NCI-H748 treated with DMSO at 0.1 percent for 48 hours (cell line): ENCODE data around the gene FCRL5.
"Not testable (repeated sequence)": the region's sequence is repeated elsewhere in the genome, so short reads cannot be mapped to it uniquely, and the experiment has no call there.

Experiments used
- DNase-seq: peaks from one replicate; lab custom pipeline; 2025; lab: John Stamatoyannopoulos, UW

FCRL5 gene

GRCh38 chr1:157487504-157487903 lies 64.8 kb downstream of the FCRL5 start:
- DNase-seq: no peak

DNA sequence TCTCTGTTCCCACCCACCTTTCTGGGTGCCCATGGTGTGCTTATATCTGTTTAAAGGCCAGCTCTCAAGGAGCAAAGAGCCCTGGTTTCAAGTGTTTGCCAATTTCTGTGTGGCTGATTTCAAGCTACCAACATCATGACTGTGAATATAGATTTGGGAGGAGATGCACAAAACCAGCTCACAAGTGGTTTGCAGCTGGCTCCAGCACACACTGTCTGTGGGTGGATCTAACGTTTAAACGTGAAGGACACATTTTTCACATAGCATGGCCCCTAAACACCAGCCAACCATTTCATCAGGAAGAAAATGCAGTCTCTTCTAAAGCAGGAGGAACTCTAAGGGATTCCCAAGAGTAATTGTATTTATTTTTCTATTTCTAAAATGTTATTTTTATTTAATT lies 65.2 kb downstream of the FCRL5 start:
- DNase-seq: no peak

- DNase-seq: not testable (repeated sequence)
Observed at GRCh38 chr1:157486400-157486799, 65.9 kb downstream of the FCRL5 start.

DNA sequence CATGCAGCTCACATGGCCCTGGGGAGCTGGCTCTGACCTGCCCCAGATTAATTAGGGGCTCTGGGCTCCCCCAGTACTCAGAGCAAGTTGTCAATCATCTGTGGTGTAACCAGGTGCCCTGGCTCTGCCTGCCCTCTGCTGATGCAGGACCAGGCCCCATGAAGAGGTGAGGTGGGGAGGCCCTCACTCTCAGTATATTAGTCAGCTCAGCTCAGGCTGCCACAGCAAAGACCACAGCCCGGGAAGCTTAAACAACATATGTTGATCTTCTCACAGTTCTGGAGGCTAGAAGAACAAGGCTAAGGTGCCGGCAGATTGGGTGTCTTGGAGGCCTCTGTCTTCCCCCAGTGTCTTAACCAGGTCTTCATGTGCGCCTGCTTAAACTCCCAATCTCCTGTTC lies 66.5 kb downstream of the FCRL5 start:
- no peak for DNase-seq

DNA sequence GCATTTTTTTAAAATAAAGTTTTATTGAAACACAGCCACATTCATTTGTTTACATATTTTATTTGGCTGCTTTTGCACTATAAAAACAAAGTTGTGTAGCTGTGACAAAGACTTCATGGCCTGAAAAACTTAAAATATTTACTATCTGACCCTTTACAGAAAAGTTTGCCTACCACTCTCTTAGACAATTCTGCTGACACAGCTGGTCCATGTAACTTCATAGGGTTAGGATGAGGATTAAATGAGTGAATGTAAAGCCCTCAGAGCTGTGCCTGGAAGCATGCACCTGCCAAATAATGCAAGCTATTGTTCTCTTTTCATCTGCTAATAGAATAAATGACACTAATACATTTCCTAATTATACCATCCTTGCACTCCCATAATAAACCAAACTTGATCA lies 67.7 kb downstream of the FCRL5 start:
- DNase-seq: no peak

- DNase-seq: no peak
Observed at GRCh38 chr1:157483635-157484034, 68.7 kb downstream of the FCRL5 start.

- DNase-seq: no peak
Observed at GRCh38 chr1:157482717-157483116, 69.6 kb downstream of the FCRL5 start.

DNA sequence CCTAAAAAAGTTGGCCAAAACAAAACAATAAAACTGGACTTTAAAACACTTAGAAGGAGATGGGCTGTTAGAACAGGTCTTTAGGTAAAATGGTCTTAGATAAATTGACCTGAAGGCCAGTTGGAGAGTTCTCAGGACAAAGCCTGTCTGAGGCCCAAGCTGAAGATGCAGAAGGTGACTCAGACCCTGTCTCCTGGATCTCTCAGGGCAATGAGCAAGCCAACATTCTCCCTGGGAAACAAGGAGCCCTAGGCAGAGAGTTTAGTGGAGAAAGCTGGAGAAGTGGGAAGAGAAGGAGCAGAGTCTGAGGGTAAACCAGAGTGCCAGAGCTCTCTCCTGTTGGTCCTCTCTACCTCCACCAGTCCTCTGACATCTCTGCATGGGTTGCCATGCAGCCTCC lies 70.1 kb downstream of the FCRL5 start:
- no peak for DNase-seq

DNA sequence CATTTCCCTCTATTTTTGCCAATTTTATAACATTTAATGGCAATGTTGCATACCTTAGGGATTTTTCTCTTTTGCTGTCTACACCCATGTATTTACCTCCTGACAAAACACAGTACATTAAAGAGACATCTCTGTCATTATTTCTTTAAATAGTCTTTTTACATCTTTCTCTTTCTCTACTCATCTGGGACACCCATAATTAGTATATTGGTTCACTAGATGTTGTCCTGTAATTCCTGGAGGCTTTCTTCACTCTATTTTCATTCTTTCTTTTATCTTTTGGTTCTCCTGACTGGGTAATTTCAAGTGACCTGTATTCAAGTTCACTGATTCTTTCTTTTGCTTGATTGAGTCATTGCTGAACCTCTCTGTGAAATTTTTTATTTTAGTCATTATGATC lies 74.3 kb downstream of the FCRL5 start:
- DNase-seq: no peak

DNA sequence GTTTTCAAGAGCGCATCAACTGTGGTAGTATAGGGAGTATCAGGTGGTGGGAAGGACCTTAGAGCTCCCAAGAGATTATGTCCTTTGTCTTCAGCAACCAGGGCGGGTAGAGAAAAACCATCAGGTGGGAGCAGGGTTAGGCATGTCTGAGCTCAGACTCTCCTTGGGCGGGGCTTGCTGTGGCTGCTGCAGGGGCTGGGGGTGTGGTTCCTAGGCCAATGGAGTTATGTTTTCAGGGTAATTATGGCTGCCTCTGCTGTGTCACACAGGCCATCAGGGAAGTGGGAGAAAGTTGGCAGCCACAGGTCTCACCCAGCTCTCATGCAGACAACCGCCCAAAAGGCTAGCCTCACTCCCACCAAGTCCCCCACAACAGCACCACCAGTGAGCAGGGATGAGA lies 74.9 kb downstream of the FCRL5 start:
- no peak for DNase-seq

- DNase-seq: no peak
Observed at GRCh38 chr1:157472959-157473358, 79.4 kb downstream of the FCRL5 start.

DNA sequence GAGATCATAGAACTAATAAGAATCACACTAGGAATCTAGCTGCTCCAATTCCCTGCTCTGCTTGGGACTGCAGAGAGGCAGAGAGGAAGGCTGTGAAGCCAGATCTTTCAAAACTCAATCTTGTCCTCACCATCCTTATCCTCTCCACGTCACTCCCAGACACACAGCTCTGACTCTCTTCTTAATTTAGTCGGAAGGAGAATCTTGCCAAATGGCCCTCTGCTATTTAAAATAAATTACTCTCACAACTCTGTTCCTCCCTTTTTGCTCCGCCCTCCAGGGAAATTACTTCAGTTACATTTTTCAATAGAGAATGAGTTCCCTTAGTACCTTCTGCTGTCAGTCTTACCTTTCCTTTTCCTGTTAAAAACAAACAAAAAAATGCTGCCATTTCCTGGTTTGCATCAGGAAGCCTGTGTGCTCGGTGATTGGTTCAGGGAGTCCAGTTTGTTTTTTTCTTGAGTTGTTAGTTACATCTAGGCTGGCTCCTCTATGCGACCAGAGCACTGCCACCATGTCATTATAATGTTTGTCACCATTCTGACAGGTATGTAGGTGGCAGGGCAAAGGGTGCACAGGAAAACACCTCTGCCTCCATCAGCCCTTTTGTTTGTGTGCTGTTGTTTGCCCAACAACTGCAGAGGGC lies 80.1 kb downstream of the FCRL5 start:
- DNase-seq: no peak

DNA sequence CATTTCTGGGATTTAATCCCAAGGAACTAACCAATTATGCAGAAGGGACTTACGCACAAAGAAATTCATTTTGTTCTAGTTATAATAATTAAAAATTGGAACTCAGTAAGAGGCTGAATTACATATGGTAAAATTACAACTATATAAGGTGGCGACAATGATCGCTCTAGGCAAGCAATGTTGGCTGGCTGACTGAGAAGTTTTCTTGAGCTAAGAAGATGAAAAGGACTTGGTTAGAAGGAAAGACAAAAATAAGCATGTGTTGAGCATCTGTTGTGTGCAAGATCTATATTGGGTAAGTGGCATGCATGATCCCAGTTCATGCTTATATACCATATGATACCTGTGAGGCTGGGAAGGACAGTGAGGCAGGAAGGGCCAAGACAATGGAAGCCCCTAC lies 80.8 kb downstream of the FCRL5 start:
- no peak for DNase-seq

DNA sequence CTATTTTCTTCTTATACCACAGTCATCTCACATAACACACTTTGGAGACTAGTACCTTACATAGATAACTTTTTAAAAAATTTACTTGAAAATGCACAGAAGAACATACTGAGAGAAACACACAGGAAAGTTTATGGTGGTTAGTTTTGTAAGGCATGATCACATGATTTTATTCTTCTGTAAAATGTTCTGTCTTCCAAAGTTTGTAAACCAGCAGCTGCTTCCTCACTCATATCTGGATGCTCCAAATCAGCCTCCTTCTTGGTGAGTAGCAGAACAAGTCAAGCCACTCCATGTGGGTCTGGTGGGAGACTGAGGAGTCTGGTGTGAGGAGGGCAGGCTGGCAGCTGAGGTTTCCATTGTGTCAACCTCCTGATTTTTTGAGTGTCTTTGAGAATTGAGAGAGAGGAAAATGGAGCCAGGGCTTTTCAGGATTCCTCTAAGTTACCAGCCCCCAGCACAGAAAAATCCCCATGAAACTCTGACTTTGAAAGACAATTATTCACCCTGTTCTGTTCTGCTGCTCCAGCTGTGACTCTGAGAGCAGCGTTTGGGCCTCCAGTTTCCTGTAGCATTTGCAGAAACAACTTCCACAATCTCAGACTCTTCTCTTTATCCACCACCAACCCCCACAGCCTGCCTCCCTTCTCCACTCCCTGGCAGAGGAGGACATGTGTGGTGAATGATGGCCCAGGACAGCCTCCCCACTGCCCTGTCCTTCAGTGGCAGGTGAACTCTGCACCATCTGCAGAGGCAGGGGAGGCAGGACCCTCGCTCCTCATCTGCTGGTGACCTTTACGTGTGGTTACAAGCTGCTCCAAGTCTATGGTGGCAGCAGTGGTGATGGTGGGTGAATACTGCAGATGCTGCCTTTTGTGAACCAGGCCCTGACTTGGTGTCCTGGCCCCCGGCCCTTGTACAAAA lies 82.3 kb downstream of the FCRL5 start:
- DNase-seq: no peak

DNA sequence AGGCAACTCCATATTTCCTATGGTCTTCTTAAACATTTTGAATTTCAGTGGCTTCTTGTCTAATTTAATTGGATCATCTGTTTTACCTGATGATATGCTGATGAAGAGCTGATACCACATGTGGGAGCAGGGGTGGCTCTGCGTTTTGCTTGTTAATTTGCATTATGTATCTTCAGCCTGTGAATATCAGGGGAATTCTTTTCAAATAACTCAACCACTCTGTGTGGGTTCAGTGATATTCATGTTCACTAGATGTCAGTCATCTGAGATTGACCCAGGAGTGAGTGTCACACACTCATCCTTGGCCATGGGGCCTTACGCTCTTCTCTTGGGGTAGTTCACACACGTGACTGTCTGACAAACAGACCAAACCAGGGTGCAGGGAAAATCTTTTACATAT lies 83.0 kb downstream of the FCRL5 start:
- DNase-seq: no peak

DNA sequence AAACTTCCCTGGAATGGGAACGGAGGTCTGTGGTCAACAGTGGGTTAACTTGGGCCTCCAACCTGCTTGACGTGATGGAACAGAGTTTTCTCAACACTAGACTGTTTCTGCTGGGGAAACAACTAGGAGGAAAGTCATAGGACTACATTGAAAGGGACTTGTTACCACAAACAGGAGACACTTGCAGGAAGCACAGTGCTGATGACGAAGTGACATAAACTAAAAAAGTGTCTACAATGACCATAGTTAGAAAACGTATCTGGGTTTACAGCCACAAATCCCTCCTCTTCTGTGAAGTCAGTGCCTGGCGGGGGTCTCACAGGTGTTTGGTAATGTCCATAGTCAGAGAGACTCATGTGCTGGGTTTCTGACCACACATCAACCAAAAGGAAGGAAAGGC lies 86.3 kb downstream of the FCRL5 start:
- DNase-seq: no peak
